GM12865 (cell line): ENCODE data around the gene NF2.

ENCODE experiments used
- DNase-seq: peaks from one replicate; pipeline ENCODE4 v3.0.0; 2010; ENCODE audit warnings: low read depth
- H3K4me3 ChIP-seq: 2 replicates; pipeline ENCODE4 v1.5.1; 2011; ENCODE audit warnings: mild to moderate bottlenecking, low read depth, low read length, control low read depth
- TF ChIP-seq, protein P1 (sequence below): IDR thresholded peaks from 2 replicates; pipeline ENCODE4 v1.5.1; 2011; ENCODE audit warnings: low read length, control low read depth, low read depth, inconsistent platforms; ENCODE audit not compliant: insufficient read depth; ENCODE audit errors: missing control alignments

The NF2 gene

GRCh38 chr22:29598684-29599020 lies 4.8 kb upstream of the NF2 start:
- DNase-seq, result no peak
- TF ChIP-seq, protein P1, sequence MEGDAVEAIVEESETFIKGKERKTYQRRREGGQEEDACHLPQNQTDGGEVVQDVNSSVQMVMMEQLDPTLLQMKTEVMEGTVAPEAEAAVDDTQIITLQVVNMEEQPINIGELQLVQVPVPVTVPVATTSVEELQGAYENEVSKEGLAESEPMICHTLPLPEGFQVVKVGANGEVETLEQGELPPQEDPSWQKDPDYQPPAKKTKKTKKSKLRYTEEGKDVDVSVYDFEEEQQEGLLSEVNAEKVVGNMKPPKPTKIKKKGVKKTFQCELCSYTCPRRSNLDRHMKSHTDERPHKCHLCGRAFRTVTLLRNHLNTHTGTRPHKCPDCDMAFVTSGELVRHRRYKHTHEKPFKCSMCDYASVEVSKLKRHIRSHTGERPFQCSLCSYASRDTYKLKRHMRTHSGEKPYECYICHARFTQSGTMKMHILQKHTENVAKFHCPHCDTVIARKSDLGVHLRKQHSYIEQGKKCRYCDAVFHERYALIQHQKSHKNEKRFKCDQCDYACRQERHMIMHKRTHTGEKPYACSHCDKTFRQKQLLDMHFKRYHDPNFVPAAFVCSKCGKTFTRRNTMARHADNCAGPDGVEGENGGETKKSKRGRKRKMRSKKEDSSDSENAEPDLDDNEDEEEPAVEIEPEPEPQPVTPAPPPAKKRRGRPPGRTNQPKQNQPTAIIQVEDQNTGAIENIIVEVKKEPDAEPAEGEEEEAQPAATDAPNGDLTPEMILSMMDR, result no peak
- no peak overlapping the region for H3K4me3 ChIP-seq

DNA sequence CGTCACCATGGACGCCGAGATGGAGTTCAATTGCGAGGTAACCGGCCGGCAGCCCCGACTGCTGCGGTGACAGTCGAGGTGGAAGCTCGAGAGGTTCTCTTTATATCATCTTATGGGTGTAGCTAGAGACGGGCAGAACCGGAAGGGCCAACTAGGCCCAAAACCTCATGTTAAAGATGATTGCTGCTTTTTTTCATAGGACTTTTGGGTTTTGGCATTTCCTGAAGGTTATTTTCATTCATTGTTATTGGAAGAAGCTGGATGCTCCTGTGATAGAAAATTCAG lies 585 bp downstream of the NF2 start:
- peak; percentile 60 for DNase-seq
- TF ChIP-seq, protein P1, result no peak
- H3K4me3 ChIP-seq, result peak overlapping the region; percentile 92

GRCh38 chr22:29605527-29605850 lies 2.1 kb downstream of the NF2 start:
- DNase-seq, result no peak

GRCh38 chr22:29606320-29606719 lies 2.9 kb downstream of the NF2 start:
- no peak overlapping the region for H3K4me3 ChIP-seq
- TF ChIP-seq, protein P1, result no peak
- no peak for DNase-seq

More at GRCh38 chr22:29605527-29605850, 2.1 kb downstream of the NF2 start:
- TF ChIP-seq, protein P1, result no peak
- no peak overlapping the region for H3K4me3 ChIP-seq

DNA sequence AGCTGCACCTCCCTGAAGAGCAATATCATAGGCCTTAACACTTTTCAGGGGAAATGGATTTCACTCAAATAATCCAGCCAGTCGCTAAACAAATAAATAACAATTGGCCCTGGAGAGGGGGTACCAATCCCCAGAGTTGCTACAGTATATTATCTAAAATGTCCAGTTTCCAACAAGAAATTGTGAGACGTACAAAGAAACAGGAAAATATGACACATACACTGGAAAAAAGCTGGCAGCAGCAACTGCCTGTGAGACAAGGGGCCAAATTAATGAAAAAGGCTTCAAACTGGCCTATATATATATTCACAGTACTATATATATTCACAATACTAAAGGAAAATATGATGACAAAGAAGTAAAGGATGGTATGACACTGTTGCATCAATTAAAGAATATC lies 4.0 kb downstream of the NF2 start:
- no peak for DNase-seq
- no peak overlapping the region for H3K4me3 ChIP-seq
- TF ChIP-seq, protein P1, result no peak

DNA sequence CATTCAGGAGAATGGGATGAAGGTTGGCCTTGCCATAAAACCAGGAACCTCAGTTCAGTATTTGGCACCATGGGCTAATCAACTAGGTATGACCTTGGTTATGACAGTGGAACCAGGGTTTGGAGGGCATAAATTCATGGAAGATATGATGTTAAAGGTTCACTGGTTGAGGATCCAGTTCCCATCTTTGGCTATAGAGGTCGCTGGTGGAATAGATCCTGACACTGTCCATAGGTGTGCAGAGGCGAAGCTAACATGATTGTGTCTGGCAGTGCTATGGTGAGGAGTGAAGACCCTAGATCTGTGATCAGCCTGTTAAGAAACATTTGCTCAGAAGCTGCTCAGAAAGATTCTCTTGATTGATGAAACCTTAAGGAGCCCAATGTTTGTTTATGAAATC lies 5.7 kb downstream of the NF2 start:
- TF ChIP-seq, protein P1, result no peak
- no peak overlapping the region for H3K4me3 ChIP-seq
- DNase-seq, result no peak

GRCh38 chr22:29610780-29611179 lies 7.3 kb downstream of the NF2 start:
- TF ChIP-seq, protein P1, result no peak
- no peak for DNase-seq
- H3K4me3 ChIP-seq, result no peak overlapping the region
